Peyer's patch (tissue), 4 donors: ENCODE results near the gene ACTL8. TPM values are rescaled to one million over a fixed set of nuclear protein-coding genes. Genes with fewer than 3 reads are reported as not detected.

Experiments
- DNase-seq, 3 donors: peaks; one replicate each; pipeline ENCODE4 v3.0.0-alpha.2; 2017 to 2019
- H3K27ac ChIP-seq, 4 donors: fragments of 200-600 bp; sonication (generic); one replicate each; pipeline ENCODE4 v1.5.1; 2016 to 2019
- H3K27me3 ChIP-seq, 2 donors: fragments of 200-600 bp; sonication (generic); one replicate each; pipeline ENCODE4 v1.5.1; 2019
- H3K36me3 ChIP-seq, 3 donors: fragments of 200-600 bp; sonication (generic); one replicate each; pipeline ENCODE4 v1.5.1; 2016 to 2019
- H3K4me1 ChIP-seq, 4 donors: fragments of 200-600 bp; sonication (generic); one replicate each; pipeline ENCODE4 v1.5.1; 2016 to 2019
- H3K4me3 ChIP-seq, 4 donors: fragments of 200-600 bp; sonication (generic); 1 replicate in 3 of 4; 2 replicates in 1 of 4; pipeline ENCODE4 v1.5.1; 2016 to 2019; ENCODE audit warnings: mild to moderate bottlenecking in 1 of 4
- H3K9me3 ChIP-seq, 4 donors: fragments of 200-600 bp; sonication (generic); one replicate each; pipeline ENCODE4 v1.5.1; 2016 to 2019; ENCODE audit warnings: mild to moderate bottlenecking in 1 of 4
- POLR2A ChIP-seq, 2 donors: fragments of 450-650 bp; IDR thresholded peaks; one replicate each; pipeline ENCODE4 v1.5.1; 2017; ENCODE audit warnings: antibody characterized with exemption in 2 of 2, mild to moderate bottlenecking in 2 of 2, moderate library complexity in 2 of 2
- total RNA-seq, 4 donors: library from RNA; depleted of rRNA; stranded (reverse); fragments of >200 nt; gene quantifications; one replicate each; pipeline ENCODE4 v1.1.0, GENCODE V29; 2016
- TF ChIP-seq, protein P1 (sequence below), 6 experiments: fragments of 450-650 bp in 4 of 6; fragments of 200-600 bp in 2 of 6; sonication (generic) in 1 of 6; IDR thresholded peaks; one replicate each; pipeline ENCODE4 v1.5.1; 2017 to 2019; ENCODE audit warnings: antibody characterized with exemption in 6 of 6, mild to moderate bottlenecking in 3 of 6, moderate library complexity in 1 of 6

ACTL8 gene, protein sequence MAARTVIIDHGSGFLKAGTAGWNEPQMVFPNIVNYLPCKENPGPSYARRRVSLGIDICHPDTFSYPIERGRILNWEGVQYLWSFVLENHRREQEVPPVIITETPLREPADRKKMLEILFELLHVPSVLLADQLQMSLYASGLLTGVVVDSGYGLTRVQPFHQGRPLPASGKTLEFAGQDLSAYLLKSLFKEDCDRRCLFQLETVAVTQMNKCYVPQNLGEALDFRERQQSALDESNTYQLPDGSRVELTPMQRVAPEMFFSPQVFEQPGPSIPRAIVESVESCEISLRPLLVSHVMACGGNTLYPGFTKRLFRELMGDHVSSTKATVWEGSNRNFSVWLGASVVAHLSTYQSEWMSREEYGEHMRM
- total RNA-seq = not detected

DNA sequence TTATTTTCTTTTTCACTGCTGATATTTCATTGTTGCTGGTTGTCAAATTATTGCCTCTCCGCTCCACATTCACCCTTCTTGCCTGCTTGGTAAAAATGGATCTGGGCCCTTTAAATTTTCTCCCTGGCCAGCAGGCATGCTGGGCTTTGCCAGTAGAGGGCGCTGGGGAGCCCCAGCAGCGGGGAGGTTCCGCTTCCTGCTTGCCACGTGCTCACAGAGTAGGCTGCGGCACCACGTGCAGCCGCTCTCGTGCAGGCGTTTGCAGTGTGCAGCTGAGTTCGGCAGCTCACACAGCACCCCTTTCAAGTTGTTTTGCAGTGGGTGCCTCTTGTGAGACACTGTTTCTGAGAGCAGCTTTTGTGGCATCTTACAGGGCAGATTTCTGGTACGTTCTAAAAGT is at the start of gene ACTL8:
TSS of gene ACTL8 (plus strand) at position 214 of the 400 bp plus-strand sequence. CDS start 67,676 bp downstream, outside the sequence.
- TF ChIP-seq POLR2A (IDR thresholded peaks at IDR 0.05) = no peak
- TF ChIP-seq, protein P1, sequence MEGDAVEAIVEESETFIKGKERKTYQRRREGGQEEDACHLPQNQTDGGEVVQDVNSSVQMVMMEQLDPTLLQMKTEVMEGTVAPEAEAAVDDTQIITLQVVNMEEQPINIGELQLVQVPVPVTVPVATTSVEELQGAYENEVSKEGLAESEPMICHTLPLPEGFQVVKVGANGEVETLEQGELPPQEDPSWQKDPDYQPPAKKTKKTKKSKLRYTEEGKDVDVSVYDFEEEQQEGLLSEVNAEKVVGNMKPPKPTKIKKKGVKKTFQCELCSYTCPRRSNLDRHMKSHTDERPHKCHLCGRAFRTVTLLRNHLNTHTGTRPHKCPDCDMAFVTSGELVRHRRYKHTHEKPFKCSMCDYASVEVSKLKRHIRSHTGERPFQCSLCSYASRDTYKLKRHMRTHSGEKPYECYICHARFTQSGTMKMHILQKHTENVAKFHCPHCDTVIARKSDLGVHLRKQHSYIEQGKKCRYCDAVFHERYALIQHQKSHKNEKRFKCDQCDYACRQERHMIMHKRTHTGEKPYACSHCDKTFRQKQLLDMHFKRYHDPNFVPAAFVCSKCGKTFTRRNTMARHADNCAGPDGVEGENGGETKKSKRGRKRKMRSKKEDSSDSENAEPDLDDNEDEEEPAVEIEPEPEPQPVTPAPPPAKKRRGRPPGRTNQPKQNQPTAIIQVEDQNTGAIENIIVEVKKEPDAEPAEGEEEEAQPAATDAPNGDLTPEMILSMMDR (IDR thresholded peaks at IDR 0.05) = no peak
- no peak for DNase-seq
- Histone ChIP-seq H3K27ac (no peak within 1 kb of the TSS), H3K4me1 (no peaks in the 10 kb centered on the region), H3K9me3 (peaks cover 0 to 42% (median 17%) of the 10 kb centered on the region in 4 donors), H3K27me3 (no peaks in the 10 kb centered on the region), H3K4me3 (no peak within 1 kb of the TSS), H3K36me3 (no peaks in the 10 kb centered on the region)

DNA sequence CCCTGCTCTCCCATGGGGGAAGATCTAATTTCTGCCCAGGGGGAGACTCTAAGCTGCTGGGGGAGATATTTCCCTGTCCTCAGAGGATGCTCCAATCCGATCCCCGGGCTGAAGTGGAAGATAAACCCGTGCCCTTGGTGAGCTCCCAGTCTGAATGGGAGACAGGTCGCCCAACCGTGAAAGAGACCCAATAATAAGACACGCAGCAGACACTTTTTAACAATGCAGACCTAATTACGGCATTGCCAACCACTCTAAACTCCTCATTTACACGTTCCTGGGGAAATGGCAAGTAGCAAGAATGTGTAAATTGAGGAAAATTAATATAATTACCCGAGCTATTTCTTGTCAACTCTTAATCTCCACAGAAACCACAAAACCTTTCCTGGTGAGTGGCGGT is 48.7 kb upstream of the ACTL8 start:
- H3K27ac ChIP-seq = no peak overlapping the region
- H3K4me1 ChIP-seq = no peaks in the 10 kb centered on the region
- TF ChIP-seq, protein P1 (IDR thresholded peaks at IDR 0.05) = no peak
- TF ChIP-seq POLR2A (IDR thresholded peaks at IDR 0.05) = no peak
- H3K36me3 ChIP-seq = no peaks in the 10 kb centered on the region
- no peaks in the 10 kb centered on the region for H3K27me3 ChIP-seq
- DNase-seq = no peak
- H3K4me3 ChIP-seq = no peak overlapping the region
- H3K9me3 ChIP-seq = no peaks in the 10 kb centered on the region

DNA sequence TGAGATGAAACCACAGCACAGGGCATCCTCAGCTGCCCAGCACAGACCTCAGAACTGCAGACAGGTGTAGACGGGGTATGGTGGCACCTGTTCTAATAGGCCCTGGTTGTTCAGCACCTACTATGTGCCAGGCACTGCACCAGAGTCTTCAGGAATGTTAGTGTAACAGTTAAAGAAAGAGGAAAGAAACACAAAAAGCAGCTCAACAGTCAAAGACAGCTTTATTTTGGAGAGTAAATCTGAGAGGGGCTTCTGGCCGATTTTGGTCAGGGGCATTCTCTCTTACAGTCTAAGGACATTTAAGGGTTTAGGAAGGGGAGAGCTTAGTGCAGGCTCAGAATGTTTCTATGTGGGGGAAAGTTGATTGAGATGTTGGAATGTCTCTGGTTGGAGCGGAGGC is 45.2 kb upstream of the ACTL8 start:
- TF ChIP-seq, protein P1 (IDR thresholded peaks at IDR 0.05) = no peak
- TF ChIP-seq POLR2A (IDR thresholded peaks at IDR 0.05) = no peak
- H3K9me3 ChIP-seq = no peaks in the 10 kb centered on the region
- no peak for DNase-seq
- no peaks in the 10 kb centered on the region for H3K4me1 ChIP-seq
- H3K27ac ChIP-seq = no peak overlapping the region
- H3K27me3 ChIP-seq = no peaks in the 10 kb centered on the region
- H3K4me3 ChIP-seq = no peak overlapping the region
- H3K36me3 ChIP-seq = no peaks in the 10 kb centered on the region

DNA sequence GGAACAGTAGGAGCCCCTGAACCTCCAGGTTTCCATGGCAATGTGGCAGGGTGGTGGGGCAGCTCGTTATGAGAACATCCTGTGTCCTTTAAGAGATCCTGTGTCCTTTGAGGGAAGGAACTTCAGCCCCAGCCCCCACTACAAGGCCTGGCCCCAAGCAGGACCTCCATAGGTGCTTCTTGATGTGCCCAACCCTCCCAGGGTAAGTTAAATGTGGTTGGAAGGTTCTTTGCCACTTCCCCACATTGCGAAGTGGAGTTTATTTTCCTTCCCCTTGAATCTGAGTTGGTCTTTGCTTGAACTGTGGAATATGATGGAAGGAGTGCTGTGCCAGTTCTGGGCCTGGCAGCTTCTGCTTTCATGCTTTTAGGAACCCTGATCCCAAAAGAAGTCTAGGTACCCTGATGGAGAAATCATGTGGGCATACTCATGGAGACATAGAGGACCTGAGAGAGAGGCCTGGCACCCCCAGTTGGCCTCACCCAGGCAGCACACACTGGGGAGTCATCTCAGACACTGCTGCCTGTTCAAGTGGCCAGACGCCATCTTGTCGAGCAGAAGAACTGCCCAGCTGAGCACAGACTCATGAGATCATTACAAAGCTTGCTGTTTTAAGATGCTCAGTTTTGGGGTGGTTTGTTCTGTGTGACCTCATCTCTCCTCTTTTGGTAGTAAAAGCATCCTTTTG is 44.1 kb upstream of the ACTL8 start:
- DNase-seq = no peak
- H3K27ac ChIP-seq = no peak overlapping the region
- H3K36me3 ChIP-seq = no peaks in the 10 kb centered on the region
- TF ChIP-seq POLR2A (IDR thresholded peaks at IDR 0.05) = no peak
- TF ChIP-seq, protein P1 (IDR thresholded peaks at IDR 0.05) = no peak
- no peaks in the 10 kb centered on the region for H3K4me1 ChIP-seq
- no peak overlapping the region for H3K4me3 ChIP-seq
- no peaks in the 10 kb centered on the region for H3K27me3 ChIP-seq
- H3K9me3 ChIP-seq = no peaks in the 10 kb centered on the region

DNA sequence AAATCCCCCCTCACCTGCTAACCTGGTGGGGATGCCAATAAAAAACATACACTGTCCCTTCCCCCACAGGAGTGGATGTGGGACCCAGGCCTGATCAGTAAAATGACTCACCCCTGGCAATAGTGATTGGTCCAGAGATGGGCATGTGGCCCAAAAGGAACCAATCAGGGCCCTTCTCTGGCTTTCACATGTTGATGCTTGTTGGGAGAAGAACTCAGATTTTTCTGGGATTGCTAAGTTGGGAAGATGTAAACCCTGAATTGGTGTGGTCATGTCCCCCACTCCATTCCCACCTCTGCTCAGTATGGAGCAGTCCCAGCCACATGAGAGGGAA is 43.6 kb upstream of the ACTL8 start:
- Histone ChIP-seq H3K36me3 (no peaks in the 10 kb centered on the region), H3K27me3 (no peaks in the 10 kb centered on the region), H3K4me3 (no peak overlapping the region), H3K4me1 (no peaks in the 10 kb centered on the region), H3K27ac (no peak overlapping the region), H3K9me3 (no peaks in the 10 kb centered on the region)
- TF ChIP-seq, protein P1 (IDR thresholded peaks at IDR 0.05) = no peak
- no peak for TF ChIP-seq POLR2A (IDR thresholded peaks at IDR 0.05)
- no peak for DNase-seq
